HG03439 (cell line): ENCODE measurements around the gene AIF1L.
"Not testable (repeated sequence)": the region's sequence is repeated elsewhere in the genome, so short reads cannot be mapped to it uniquely, and the experiment has no call there.

Experiments
- ATAC-seq: cut with Tn5 transposase; IDR thresholded peaks from one replicate; pipeline ENCODE4 v1.9.1; 2021; ENCODE audit warnings: mild to moderate bottlenecking, moderate library complexity; ENCODE audit not compliant: unreplicated experiment

Gene AIF1L

GRCh38 chr9:131097948-131098278 lies 1.6 kb downstream of the AIF1L start:
- no peak for ATAC-seq

DNA sequence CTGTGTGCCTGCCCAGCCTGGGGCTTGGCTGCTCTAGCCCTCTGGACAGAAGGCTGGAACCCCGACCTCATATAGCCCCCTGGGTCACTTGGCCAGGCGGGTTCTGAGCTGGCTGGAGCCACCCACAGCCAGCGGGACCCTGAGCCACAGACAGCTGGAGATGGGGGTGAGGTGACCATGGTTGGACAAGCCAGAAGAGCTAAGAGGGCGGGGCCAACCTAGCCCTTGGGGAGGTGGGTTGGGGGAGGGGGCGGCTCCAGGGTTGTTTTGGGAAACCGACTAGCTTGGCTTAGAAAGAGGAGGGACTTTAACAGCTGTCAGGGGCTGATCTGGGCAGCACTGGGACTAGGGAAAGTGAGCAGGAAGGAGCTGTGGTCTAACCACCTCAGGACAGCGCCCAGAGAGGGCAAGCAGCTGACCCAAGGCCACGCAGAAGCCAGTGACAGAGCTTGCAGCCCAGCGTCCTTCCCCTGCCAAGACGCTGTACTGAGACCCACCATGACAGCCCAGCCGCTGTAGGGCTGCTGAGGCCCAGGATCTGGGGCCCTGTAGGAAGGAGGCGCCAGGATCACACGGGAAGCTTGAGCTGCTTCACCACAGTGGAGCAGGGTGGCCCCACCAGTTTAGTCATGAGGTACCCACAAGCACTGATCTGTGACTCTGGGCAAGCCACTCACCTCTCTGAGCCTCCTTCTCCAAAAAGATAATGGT lies 2.2 kb downstream of the AIF1L start:
- no peak for ATAC-seq

- no peak for ATAC-seq
Observed at GRCh38 chr9:131099102-131099606, 2.8 kb downstream of the AIF1L start.

GRCh38 chr9:131099845-131100244 lies 3.5 kb downstream of the AIF1L start:
- not testable (repeated sequence) for ATAC-seq

DNA sequence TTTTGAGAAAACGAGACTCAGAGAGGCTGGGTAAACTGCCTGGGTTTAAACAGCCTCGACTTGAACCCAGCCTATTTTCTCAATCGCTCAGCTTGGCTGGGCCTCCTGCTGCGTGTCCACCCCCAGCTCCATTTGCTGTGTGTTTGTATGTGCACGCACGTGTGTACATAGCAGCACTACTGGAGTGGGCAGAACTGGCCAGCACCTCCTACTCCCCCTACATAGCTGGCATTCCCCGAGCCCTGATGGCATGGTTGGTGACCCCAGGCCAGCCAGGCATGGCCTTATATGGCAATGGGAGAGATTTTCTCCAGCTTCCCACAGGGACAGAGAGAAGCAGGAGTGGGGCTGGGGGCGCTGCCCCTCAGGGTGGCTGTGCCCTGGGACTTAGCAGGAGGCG lies 4.1 kb downstream of the AIF1L start:
- no peak for ATAC-seq

DNA sequence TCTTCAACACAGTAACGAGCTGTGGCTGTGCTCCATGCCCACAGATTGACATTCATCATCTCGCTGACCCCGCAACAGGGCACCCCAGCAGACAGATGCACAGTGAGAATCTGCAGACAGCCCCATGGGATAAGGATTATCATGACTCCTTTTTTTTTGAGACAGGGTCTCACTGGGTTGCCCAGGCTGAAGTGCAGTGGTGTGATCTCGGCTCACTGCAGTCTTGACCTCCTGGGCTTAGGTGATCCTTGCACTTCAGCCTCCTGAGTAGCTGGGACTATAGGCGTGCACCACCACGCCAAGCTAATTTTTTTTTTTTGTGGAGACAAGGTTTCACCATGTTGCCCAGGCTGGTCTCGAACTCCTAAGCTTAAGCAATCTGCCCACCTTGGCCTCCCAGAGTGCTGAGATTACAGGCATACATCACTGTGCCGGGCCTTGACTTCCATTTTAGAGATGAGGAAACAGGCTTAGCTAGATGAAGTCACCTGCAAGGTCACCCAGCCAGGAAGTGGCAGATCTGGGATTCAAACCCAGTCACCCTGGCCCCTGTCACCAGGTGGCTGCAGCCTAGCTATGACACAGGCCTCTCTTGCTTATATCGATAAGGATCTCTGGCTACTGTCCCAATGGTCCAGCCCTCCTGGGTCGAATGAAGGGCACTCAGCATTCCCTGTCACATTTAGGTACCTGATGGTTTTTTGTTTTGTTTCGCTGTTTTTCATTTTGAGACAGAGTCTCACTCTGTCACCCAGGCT lies 5.1 kb downstream of the AIF1L start:
- ATAC-seq: no peak

- no peak for ATAC-seq
Observed at GRCh38 chr9:131103024-131103423, 6.7 kb downstream of the AIF1L start.

- no peak for ATAC-seq
Observed at GRCh38 chr9:131103535-131103934, 7.2 kb downstream of the AIF1L start.

- no peak for ATAC-seq
Observed at GRCh38 chr9:131104016-131104740, 7.8 kb downstream of the AIF1L start.

DNA sequence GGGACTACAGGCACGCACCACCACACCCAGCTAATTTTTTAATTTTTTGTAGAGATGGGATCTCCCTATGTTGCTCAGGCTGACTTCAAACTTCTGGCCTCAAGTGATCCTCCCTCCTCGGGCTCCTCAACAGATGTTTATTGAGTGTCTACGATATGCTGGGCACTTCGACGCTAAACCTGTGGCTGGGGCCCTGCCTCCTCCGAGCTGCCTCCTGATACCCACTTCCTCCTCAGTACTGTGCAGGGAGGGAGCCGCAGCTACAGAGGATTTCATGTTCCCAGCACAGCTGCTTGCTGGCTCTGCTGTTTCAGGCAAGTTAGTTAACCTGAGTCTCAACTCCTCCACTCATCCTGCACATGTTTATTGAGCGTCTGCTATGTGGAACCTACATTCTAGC lies 9.6 kb downstream of the AIF1L start:
- no peak for ATAC-seq

DNA sequence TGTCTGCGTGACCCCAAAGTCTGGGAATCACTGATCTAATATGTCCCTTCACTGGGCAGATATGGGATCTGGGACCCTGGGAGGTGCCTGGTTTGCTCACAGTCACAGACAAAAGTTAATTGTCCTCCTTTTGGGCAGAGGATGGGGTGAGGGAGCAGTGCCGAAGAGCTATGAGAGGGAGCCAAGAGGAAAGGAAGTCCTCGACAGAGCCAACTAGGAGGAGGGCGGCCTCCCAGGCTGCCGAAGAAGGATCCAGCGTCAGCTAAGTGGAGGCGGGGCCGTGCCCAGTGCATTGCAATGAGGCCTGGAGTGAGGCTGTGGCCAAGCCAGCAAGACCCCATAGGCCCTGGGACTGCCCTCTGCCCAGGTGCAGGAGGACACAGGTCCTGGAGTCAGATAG lies 11.4 kb downstream of the AIF1L start:
- ATAC-seq: no peak

GRCh38 chr9:131111186-131111853 lies 15.0 kb downstream of the AIF1L start:
- ATAC-seq: no peak

DNA sequence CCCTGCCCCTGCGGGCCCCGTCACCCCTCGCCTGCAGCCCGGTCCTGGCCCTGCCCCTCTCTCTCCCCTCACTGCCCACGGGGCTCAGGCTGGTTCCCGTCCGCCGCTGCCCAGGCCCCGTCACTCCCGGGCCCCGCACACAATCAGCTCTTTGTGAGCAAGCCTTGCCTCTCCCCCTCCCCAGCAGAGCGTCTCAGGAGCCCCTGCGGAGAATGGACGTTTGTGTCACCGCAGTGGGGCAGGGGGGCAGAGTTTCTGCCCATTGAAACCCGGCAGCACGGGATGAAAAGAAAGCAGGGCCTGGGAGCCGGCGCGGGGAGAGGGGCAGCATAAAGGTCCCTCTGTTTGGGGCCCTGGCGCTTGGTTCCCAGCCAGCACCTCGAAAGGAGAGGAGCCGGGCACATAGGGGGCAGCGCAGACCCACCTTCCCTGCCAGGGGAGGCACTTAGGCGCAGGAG lies 15.6 kb downstream of the AIF1L start:
- ATAC-seq: no peak

DNA sequence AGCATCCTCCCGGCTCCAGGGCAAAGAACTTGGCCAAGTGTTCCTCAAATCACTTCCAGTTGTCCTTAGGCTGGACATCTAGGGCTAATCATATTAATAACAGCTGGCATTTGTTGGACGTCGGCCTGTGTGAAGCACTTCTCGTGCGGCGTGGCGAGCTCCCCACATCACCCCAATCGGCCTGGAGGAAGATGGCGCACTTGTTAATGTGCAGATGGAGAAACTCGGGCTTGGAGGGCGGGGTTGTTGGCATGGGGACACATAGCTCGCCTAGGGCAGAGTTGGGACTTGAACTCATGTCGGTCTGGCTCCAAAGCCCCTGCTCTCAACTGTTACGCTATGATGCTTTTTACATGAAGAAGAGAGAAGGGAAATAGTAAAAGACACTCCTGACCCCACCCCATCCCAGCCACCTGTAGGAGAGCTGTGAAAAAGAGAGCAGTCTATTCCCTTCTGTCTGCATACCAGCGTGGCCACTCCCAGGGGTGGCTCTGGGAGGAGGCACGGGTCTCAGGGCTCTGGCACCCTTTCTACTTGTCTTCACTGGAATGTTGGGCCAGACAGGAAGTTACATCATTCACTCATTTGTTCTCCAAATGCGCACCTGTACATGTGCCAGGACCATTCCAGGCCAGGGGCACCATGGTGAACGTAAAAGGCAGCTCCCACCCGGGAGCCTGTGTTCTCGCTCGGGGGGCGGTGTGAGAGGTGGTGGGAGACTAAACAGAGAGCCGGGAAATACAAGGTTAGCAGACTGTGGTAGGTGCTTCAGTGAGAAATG lies 16.2 kb downstream of the AIF1L start:
- no peak for ATAC-seq

DNA sequence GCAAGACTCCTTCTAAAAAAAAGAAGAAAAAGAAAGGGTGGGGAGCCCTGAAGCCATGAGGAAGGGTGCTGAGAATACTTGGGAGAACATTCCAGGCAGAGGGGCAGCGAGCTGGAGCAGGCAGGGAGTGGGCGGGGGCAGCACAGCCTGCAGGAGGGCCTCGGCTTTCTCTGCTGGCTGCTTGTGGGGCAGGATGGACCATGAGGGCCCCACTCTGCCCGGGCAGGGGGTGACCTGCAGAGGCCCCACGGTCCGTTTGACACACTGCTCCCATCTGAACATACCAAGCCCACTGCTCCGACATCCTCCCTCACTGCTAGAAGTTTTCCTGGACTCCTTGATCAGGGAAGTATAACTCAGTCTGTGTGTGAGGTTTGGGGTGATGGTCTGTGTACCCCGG lies 17.3 kb downstream of the AIF1L start:
- ATAC-seq: no peak

GRCh38 chr9:131114084-131114535 lies 17.8 kb downstream of the AIF1L start:
- ATAC-seq: no peak

- ATAC-seq: not testable (repeated sequence)
Observed at GRCh38 chr9:131115360-131115742, 19.0 kb downstream of the AIF1L start.

DNA sequence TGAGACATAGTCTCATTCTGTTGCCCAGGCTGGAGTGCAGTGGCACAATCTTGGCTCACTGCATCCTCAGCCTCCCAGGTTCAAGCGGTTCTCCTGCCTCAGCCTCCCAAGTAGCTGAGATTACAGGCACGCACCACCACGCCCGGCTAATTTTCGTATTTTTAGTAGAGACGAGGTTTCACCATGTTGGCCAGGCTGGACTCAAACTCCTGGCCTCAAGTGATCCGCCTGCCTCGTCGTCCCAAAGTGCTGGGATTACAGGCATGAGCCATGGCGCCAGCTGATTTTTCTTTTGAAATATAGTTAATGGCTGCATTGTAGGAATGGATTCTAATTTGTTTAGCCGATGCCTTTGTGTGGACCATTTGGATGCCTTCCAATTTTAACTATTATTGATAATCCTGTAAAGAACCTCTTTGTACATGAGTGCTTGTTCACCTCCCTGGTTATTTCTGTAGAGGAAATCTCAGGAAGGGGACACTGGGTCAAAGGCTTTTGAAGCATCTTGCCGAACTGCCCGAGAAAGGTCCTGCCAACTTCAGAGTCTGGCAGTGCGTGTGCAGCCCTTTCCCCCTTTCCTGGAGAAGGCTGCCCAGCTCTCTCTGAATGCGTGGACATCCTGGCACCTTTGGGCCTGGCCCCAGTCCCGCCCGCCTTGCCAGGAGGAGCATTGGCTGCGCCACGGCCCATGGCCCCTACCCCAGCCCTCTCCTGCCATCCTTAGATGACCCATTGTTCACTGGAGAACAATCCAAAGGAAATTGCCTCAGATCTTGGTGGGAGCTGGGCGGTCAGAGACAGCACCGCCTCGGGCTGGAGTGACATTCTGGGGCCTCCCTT lies 20.2 kb downstream of the AIF1L start:
- ATAC-seq: no peak

GRCh38 chr9:131117121-131117761 lies 20.9 kb downstream of the AIF1L start:
- ATAC-seq: no peak
